Effector memory CD4-positive, alpha-beta T cell (primary cell): ENCODE results near the gene XRCC1.

ENCODE experiments used
- DNase-seq, 3 donors: peaks; one replicate each; pipeline ENCODE4 v3.0.0-alpha.2; 2020
- H3K27ac ChIP-seq: 2 replicates; pipeline ENCODE4 v1.7.0; 2013; ENCODE audit warnings: mild to moderate bottlenecking, low read length, moderate library complexity; ENCODE audit not compliant: insufficient read depth, poor library complexity, severe bottlenecking
- H3K27me3 ChIP-seq: replicated peaks from 2 replicates; pipeline ENCODE4 v1.7.0; 2013; ENCODE audit warnings: mild to moderate bottlenecking, low read length; ENCODE audit not compliant: insufficient read depth, control insufficient read depth, poor library complexity, severe bottlenecking
- H3K36me3 ChIP-seq: 2 replicates; pipeline ENCODE4 v1.7.0; 2013; ENCODE audit warnings: mild to moderate bottlenecking, low read length, moderate library complexity; ENCODE audit not compliant: control insufficient read depth, insufficient read depth
- H3K4me1 ChIP-seq: 2 replicates; pipeline ENCODE4 v1.7.0; 2013; ENCODE audit warnings: low read length, mild to moderate bottlenecking; ENCODE audit not compliant: control insufficient read depth, insufficient read depth, poor library complexity, severe bottlenecking
- H3K4me3 ChIP-seq: 2 replicates; pipeline ENCODE4 v1.7.0; 2013; ENCODE audit warnings: low read length, low read depth, mild to moderate bottlenecking; ENCODE audit not compliant: insufficient read depth, poor library complexity, severe bottlenecking
- H3K9me3 ChIP-seq: 2 replicates; pipeline ENCODE4 v1.7.0; 2013; ENCODE audit warnings: mild to moderate bottlenecking, low read length, moderate library complexity; ENCODE audit not compliant: control insufficient read depth

XRCC1 gene

DNA sequence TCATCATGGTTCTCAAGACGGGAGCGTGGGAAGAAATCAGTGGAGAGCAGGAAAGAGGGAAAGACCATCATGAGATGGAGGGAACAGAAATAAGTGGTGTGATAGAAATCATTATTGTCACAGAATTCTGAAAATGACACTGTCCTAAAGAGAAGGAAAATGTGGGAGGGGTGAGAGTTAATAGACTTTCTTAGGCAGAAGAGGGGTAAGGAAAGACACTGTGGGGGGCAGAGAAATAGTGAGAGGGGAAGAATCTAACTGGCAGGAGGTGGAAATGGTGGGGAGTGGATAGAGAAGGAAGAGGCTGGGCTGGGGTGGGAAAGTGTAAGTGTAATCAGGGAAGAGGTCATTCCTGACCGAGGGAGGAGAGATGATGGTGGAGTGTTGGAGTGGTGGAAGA lies 3.5 kb upstream of the XRCC1 start:
- no peaks in the 10 kb centered on the region for H3K9me3 ChIP-seq
- no peaks in the 10 kb centered on the region for H3K36me3 ChIP-seq
- H3K27ac ChIP-seq: no peak overlapping the region
- H3K4me1 ChIP-seq: peaks cover 16% of the 10 kb centered on the region
- no peak for DNase-seq
- no peaks in the 10 kb centered on the region for H3K27me3 ChIP-seq
- no peak overlapping the region for H3K4me3 ChIP-seq

DNA sequence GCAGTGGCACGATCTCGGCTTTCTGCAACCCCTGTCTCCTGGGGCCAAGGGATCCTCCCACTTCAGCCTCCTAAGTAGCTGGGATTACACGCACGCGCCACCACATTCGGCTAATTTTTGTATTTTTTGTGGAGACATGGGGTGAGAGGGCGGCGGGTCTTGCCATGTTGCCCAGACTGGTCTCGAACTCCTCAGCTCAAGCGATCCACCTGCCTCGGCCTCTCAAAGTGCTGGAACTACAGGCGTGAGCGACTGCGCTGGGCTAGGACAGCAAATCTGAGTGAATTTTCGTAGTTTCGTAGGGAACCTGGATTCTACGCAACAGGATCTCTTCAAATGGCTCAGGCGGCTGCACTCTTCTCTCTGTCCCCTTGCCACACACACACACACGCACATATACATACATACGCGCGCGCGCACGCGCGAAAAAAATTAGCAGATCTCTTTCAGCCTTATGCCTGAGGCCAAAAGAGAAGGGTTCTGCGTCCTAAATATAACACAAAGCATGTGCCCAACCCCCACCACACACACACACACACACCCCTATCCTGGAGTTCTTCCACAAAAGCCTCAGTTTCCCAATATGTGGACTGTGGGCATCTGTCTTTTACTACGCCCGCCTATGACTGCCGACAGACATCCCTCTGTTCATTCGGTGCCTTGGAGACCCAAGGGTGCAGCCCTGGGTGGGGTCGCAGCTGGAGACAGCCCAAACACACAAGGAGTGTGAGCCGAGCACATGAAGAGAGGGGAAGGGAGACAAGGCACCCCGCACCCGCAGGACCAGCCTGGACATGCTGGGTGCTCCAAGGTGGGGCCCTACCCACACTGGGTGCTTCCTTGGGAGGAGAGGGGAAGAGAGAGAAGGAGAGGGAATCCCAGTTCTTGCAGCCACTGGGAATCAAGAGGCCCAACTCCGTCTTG lies 890 bp upstream of the XRCC1 start:
- no peaks in the 10 kb centered on the region for H3K27me3 ChIP-seq
- no peaks in the 10 kb centered on the region for H3K36me3 ChIP-seq
- peak overlapping the region; percentile 39 for H3K27ac ChIP-seq
- no peaks in the 10 kb centered on the region for H3K9me3 ChIP-seq
- peaks cover 16% of the 10 kb centered on the region for H3K4me1 ChIP-seq
- DNase-seq: no peak
- H3K4me3 ChIP-seq: peak overlapping the region; percentile 36

DNA sequence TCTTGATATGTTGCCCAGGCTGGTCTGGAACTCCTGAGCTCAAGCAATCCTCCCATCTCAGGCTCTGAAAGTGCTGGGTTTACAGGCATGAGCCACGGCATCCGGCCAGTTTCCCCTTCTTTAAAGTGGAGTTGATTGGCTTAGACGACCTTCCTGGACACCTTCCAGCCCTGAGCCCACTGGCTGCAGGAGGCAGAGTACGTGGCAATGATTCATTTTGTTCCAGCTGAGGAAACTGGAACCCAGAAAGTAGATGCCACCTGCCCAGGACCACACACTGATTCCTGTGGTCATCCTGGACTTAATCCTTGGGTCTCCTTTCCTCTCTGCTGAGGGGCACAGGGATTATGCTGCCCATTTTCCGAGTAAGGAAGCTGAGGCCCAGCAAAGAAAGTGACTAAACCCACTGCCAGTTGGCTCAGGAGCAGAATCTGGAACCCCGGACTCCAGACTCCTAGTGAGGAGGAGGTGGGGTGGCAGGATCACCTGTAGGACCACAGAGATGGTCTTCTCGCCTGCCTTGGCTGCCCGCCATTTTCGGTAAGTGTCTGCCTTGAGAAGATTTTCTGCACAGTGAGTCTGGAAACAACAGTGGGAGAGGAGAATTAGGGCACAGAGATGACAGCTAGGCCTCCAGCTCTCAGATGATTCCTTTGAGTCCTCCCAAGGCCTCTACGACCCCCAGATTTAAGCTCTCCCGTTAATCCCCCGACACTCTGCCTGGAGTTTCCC lies 737 bp downstream of the XRCC1 start:
- Histone ChIP-seq H3K9me3 (no peaks in the 10 kb centered on the region), H3K27ac (peak overlapping the region; percentile 96), H3K27me3 (no peaks in the 10 kb centered on the region), H3K4me3 (peak overlapping the region; percentile 92), H3K4me1 (peaks cover 16% of the 10 kb centered on the region), H3K36me3 (no peaks in the 10 kb centered on the region)
- no peak for DNase-seq

DNA sequence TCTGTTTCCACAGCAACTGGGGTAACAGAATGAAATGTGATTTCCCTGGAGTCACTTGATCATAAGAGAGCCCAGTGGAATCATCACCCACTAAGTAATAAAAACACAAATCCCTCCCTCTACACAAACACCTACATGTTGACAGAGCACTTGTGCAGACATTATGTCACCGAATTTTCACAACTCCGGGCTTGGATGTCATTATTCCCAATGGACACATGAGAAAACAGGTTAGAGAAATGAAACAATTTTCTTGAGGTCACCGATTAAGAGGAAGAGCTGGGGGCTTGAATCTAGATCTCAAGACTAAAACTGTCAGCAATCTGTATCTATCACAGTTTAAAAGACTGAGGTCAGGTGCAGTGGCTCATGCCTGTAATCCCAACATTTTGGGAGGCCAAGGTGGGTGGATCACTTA lies 3.1 kb downstream of the XRCC1 start:
- H3K4me3 ChIP-seq: no peak overlapping the region
- no peaks in the 10 kb centered on the region for H3K9me3 ChIP-seq
- no peaks in the 10 kb centered on the region for H3K36me3 ChIP-seq
- no peaks in the 10 kb centered on the region for H3K27me3 ChIP-seq
- H3K4me1 ChIP-seq: peaks cover 16% of the 10 kb centered on the region
- H3K27ac ChIP-seq: no peak overlapping the region
- DNase-seq: no peak

DNA sequence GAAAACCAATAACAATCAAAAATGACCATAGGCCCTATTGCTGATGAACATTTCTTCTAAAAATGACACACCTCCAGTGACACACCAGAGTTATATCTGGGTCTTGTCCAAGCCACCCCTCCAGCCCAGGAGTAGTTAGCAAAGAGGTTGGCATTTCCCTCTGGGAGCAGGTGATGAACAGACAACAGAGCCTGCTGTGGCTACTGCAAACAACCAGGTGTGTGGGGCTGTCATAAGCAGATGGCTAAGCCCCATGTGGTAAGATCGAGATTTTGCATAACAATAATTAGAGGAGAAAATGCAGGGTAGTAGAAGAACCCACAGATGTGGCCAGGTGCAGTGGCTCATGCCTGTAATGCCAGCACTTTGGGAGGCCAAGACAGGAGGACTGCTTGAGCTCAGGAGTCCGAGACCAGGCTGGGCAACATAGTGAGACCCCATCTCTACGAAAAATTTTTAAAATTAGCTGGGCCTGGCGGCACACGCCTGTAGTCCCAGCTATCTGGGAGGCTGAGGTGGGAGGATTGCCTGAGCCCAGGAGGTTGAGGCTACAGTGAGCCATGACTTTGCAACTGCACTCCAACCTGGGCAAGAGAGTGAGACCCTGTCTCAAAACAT lies 5.0 kb downstream of the XRCC1 start:
- H3K4me3 ChIP-seq: no peak overlapping the region
- no peaks in the 10 kb centered on the region for H3K36me3 ChIP-seq
- no peak for DNase-seq
- no peak overlapping the region for H3K27ac ChIP-seq
- H3K4me1 ChIP-seq: peaks cover 9% of the 10 kb centered on the region
- H3K27me3 ChIP-seq: no peaks in the 10 kb centered on the region
- no peaks in the 10 kb centered on the region for H3K9me3 ChIP-seq

DNA sequence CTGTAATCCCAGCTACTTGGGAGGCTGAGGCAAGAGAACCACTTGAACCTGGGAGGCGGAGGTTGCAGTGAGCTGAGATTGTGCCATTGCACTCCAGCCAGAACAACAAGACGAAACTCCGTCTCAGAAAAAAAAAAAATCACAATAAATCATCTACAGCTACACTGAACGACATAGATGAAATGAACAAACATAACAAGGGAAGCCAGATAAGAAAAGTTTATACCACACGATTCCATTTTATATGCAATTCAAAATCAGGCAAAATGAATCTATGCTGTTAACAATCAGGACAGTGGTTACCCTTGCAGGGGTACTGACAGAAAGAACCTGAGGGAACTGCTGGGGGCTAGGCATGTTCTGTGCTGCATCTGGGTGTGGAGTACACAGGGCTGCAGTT lies 5.7 kb downstream of the XRCC1 start:
- Histone ChIP-seq H3K4me1 (peaks cover 4% of the 10 kb centered on the region), H3K9me3 (no peaks in the 10 kb centered on the region), H3K4me3 (no peak overlapping the region), H3K36me3 (no peaks in the 10 kb centered on the region), H3K27me3 (no peaks in the 10 kb centered on the region), H3K27ac (no peak overlapping the region)
- DNase-seq: no peak

DNA sequence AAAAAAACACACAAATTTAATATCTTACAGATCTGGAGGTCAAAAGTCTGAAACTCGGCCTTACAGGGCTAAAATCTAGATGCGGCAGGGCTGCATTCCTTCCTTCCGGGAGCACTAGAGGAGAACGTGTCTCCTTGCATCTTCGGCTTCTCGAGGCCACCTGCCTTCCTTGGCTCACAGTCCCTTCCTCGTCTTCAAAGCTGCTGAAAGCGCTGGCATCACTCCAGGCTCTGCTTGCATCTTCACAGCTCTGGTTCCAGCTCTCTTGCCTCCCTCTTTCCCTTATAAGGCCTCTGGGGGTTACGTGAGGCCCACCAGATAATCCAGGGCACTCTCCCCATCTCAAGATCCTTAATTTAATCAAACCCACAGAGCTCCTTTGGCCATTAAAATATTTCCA lies 10.5 kb downstream of the XRCC1 start:
- no peaks in the 10 kb centered on the region for H3K36me3 ChIP-seq
- H3K27ac ChIP-seq: no peak overlapping the region
- no peak for DNase-seq
- H3K4me3 ChIP-seq: no peak overlapping the region
- peaks cover 28% of the 10 kb centered on the region for H3K4me1 ChIP-seq
- H3K27me3 ChIP-seq: no peaks in the 10 kb centered on the region
- H3K9me3 ChIP-seq: no peaks in the 10 kb centered on the region

DNA sequence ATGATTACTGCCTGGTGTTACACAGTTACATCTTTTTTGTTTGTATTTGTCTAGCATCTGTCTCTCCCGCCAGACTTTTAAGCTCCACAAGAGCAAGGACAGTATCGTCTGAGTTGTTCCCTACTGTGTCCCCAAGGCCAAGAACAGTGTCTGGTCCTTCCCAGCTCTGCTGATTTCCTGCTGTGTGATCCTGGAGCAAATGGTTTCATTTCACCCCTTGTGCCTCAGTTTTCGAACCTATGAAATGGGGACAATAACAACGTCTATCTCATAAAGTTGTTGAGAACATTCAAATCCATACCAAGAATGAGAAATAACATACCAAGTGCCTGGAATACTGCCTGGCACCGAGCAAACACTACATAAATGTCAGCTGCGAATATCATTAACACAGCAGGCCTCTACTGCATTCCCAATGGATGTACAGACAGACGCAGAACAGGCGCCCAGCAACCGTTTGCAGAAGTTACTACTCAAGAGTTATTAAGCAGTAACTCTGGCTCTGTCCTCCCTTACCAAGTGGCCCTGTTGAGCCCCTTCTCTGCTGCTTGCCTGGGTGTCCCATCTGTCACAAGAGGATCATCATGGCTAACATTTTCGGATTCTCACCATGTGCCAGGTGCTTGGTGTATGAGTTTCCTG lies 11.4 kb downstream of the XRCC1 start:
- H3K9me3 ChIP-seq: no peaks in the 10 kb centered on the region
- no peak for DNase-seq
- no peaks in the 10 kb centered on the region for H3K27me3 ChIP-seq
- H3K36me3 ChIP-seq: no peaks in the 10 kb centered on the region
- peaks cover 28% of the 10 kb centered on the region for H3K4me1 ChIP-seq
- H3K27ac ChIP-seq: peak overlapping the region; percentile 71
- H3K4me3 ChIP-seq: no peak overlapping the region

DNA sequence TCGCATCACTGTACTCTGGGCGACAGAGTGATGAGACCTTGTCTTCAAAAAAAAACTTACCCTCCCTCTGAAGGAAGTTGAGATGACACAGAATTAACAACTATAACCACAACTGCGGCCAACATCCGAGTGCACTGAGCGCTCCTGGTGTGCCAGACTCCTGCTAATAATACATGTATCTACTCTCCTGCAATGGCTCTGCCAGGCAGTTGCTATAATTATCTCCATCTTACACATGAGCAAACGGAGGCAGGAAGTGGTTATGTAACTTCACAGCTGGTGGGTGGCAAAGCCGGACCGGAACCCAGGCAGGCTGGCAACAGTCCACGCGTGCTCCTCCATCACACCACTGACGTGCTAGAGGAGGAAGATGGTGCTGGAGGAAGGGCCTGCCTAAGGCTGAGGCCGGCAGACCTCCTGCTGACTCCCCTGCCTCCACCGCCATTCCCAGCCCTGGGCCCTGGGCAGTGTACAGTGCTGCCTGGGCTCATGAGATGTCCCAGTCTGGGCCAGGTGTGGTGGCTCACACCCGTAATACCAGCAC lies 12.6 kb downstream of the XRCC1 start:
- Histone ChIP-seq H3K27ac (peak overlapping the region; percentile 71), H3K36me3 (no peaks in the 10 kb centered on the region), H3K4me1 (peaks cover 28% of the 10 kb centered on the region), H3K9me3 (no peaks in the 10 kb centered on the region), H3K4me3 (no peak overlapping the region), H3K27me3 (no peaks in the 10 kb centered on the region)
- peak; percentile 67 to 72 (median 71) for DNase-seq
